Pancreas (tissue), 10 donors: ENCODE data around the gene PLK5. TPM values are rescaled to one million over a fixed set of nuclear protein-coding genes. Genes with fewer than 3 reads are reported as not detected.
A peak's percentile ranks its signal among the peaks of the same experiment; 100 is the strongest.

Experiments used
- ATAC-seq, 4 donors: fragments of 200-7000 bp; cut with Tn5 transposase; one replicate each; pipeline versions ENCODE4 v1.8.0 to v1.9.1; 2020; ENCODE audit warnings: mild to moderate bottlenecking in 4 of 4, moderate library complexity in 4 of 4
- DNase-seq, 6 donors: peaks; one replicate each; pipeline ENCODE4 v3.0.0-alpha.2; 2020
- FAIRE-seq: peaks from 2 replicates; lab custom pipeline; 2012; peaks lifted over from hg19 to GRCh38; lab: Jason Lieb, UNC
- H3K27ac ChIP-seq, 4 donors: fragments of 200-600 bp; sonication (generic); 1 replicate in 3 of 4; 2 replicates in 1 of 4; pipeline versions ENCODE4 v1.5.0 to v1.8.0; 2020
- H3K27me3 ChIP-seq, 4 donors: fragments of 200-600 bp; one replicate each; pipeline ENCODE4 v1.8.0; 2021
- H3K36me3 ChIP-seq, 3 donors: fragments of 200-600 bp; sonication (generic) in 1 of 3; one replicate each; pipeline versions ENCODE4 v1.5.0 to v1.8.0; 2020 to 2021
- H3K4me1 ChIP-seq, 3 donors: fragments of 200-600 bp; one replicate each; pipeline ENCODE4 v1.8.0; 2021
- H3K4me3 ChIP-seq, 4 donors: fragments of 200-600 bp; sonication (generic) in 2 of 4; one replicate each; pipeline versions ENCODE4 v1.5.0 to v1.8.0; 2020 to 2021
- H3K9me3 ChIP-seq, 4 donors: fragments of 200-600 bp; one replicate each; pipeline ENCODE4 v1.8.0; 2021
- CTCF ChIP-seq, 4 donors: fragments of 200-600 bp; sonication (generic) in 3 of 4; IDR thresholded peaks; one replicate each; pipeline versions ENCODE4 v1.5.0 to v1.8.0; 2021; ENCODE audit warnings: antibody characterized with exemption in 4 of 4
- WGBS, 2 donors: extraction: QIAGEN DNeasy Blood & Tissue Kit; methylation state at CpG; one replicate each; pipeline ENCODE4 v1.1.7; 2013; 5-methylcytosine and 5-hydroxymethylcytosine counted together
- intact Hi-C, 3 donors: fragments of 100-400 bp; cut with DNase I; formaldehyde crosslinking; loops; one replicate each; pipeline versions ENCODE4 v1.11.1 to v1.14.2; 2022
- polyA plus RNA-seq, 2 donors: library from polyadenylated mRNA; stranded (reverse); fragments of 200-250 nt; gene quantifications; one replicate each; pipeline ENCODE4 v1.2.3, GENCODE V29; 2013
- total RNA-seq, 6 donors: library from RNA; stranded (reverse); fragmentation: NEBNext Ultra II Directional in 4 of 6; extraction: Animal tissue kit (Norgen Biotek cat#: 25700) in 4 of 6; gene quantifications; one replicate each; pipeline versions ENCODE4 v1.2.1 to v1.2.4, GENCODE V29; 2021 to 2023
- donor health status: healthy with polysubstance abuse.
- donor health status: DM: no; HTN: no; CAD: no; lungs with moderate emphysema.
- donor health status: DM: no; HTN: no; CAD: no.
- donor health status: control.
- donor health status: control.
- donor health status: Bipolar disorder and iron deficiency.
- donor health status: DM: yes; HTN: yes; CAD: no.
- donor health status: DM: no; HTN: no; CAD: no.
- donor health status: DM: no; HTN: no; CAD: no.
- donor health status: DM: yes; HTN: yes; CAD: no.

Gene PLK5
- total and polyA plus RNA-seq, 8 donors: 0.11 to 0.23 TPM; not detected in 6

GRCh38 chr19:1509602-1510441, 14.1 kb upstream of the PLK5 start:
- no peak for TF ChIP-seq CTCF (IDR thresholded peaks at IDR 0.05)
- 63 to 73% methylated on average over 11 of the region's 11 CpGs for WGBS, 2 donors
- Histone ChIP-seq H3K9me3 (no peaks in the 10 kb centered on the region), H3K4me3 (no peak overlapping the region), H3K27me3 (no peaks in the 10 kb centered on the region), H3K4me1 (no peaks in the 10 kb centered on the region), H3K27ac (no peak overlapping the region), H3K36me3 (no peaks in the 10 kb centered on the region)
- intact Hi-C loops: loop anchor here in 1 of 3 donors (10.0 kb wide), 1 partner anchor 65 kb away; no protein-coding TSS in a partner anchor
- no peak for DNase-seq
- ATAC-seq: no peak
- FAIRE-seq: no peak

- intact Hi-C loops: loop anchor here in 1 of 3 donors (10.0 kb wide), 1 partner anchor 66 kb away; no protein-coding TSS in a partner anchor
- H3K27ac ChIP-seq: no peak overlapping the region
- DNase-seq: peak in 1 of 6 donors; percentile 69
These were observed 13.5 kb upstream of the PLK5 start for GRCh38 chr19:1510442-1510806.

GRCh38 chr19:1510807-1511206, 13.1 kb upstream of the PLK5 start:
- FAIRE-seq: no peak
- H3K27me3 ChIP-seq: no peaks in the 10 kb centered on the region
- H3K4me3 ChIP-seq: no peak overlapping the region
- intact Hi-C loops: loop anchor here in 1 of 3 donors (10.0 kb wide), 1 partner anchor 66 kb away; no protein-coding TSS in a partner anchor
- no peak for TF ChIP-seq CTCF (IDR thresholded peaks at IDR 0.05)
- no peaks in the 10 kb centered on the region for H3K9me3 ChIP-seq
- no peaks in the 10 kb centered on the region for H3K36me3 ChIP-seq
- no peak for DNase-seq
- H3K27ac ChIP-seq: no peak overlapping the region
- H3K4me1 ChIP-seq: no peaks in the 10 kb centered on the region
- 27 to 43% methylated on average over 9 of the region's 9 CpGs for WGBS, 2 donors
- no peak for ATAC-seq

More at GRCh38 chr19:1510442-1510806, 13.5 kb upstream of the PLK5 start:
- H3K9me3 ChIP-seq: no peaks in the 10 kb centered on the region
- no peaks in the 10 kb centered on the region for H3K4me1 ChIP-seq
- 31 to 35% methylated on average over 19 to 25 of the region's 25 CpGs for WGBS, 2 donors
- no peak for FAIRE-seq
- no peaks in the 10 kb centered on the region for H3K36me3 ChIP-seq
- no peak overlapping the region for H3K4me3 ChIP-seq
- no peaks in the 10 kb centered on the region for H3K27me3 ChIP-seq
- ATAC-seq: no peak
- no peak for TF ChIP-seq CTCF (IDR thresholded peaks at IDR 0.05)

- Histone ChIP-seq H3K36me3 (no peaks in the 10 kb centered on the region), H3K4me3 (no peak overlapping the region), H3K27me3 (no peaks in the 10 kb centered on the region), H3K4me1 (no peaks in the 10 kb centered on the region), H3K9me3 (no peaks in the 10 kb centered on the region), H3K27ac (no peak overlapping the region)
- whole genome bisulfite sequencing, 2 donors: 37 to 40% methylated on average over 22 of the region's 22 CpGs
- TF ChIP-seq CTCF (IDR thresholded peaks at IDR 0.05): no peak
- no peak for ATAC-seq
- DNase-seq: peak in 1 of 6 donors; percentile 71
- intact Hi-C loops: loop anchor here in 1 of 3 donors (10.0 kb wide), 1 partner anchor 67 kb away; no protein-coding TSS in a partner anchor
- FAIRE-seq: no peak
These were observed 12.3 kb upstream of the PLK5 start for GRCh38 chr19:1511318-1512317.
